Stimulated activated CD8-positive, alpha-beta memory T cell treated with anti-CD3 and anti-CD28 coated beads, Interleukin-4, amount 100 ng/mL, for 4 hours (primary cell): ENCODE results near the gene DNAJC2.
A peak's percentile ranks its signal among the peaks of the same experiment; 100 is the strongest.

Experiments
- DNase-seq, 2 donors: peaks; one replicate each; pipeline ENCODE4 v3.0.0-alpha.2; 2020; ENCODE audit warnings: low read depth in 2 of 2, low spot score in 1 of 2

Gene DNAJC2

DNA sequence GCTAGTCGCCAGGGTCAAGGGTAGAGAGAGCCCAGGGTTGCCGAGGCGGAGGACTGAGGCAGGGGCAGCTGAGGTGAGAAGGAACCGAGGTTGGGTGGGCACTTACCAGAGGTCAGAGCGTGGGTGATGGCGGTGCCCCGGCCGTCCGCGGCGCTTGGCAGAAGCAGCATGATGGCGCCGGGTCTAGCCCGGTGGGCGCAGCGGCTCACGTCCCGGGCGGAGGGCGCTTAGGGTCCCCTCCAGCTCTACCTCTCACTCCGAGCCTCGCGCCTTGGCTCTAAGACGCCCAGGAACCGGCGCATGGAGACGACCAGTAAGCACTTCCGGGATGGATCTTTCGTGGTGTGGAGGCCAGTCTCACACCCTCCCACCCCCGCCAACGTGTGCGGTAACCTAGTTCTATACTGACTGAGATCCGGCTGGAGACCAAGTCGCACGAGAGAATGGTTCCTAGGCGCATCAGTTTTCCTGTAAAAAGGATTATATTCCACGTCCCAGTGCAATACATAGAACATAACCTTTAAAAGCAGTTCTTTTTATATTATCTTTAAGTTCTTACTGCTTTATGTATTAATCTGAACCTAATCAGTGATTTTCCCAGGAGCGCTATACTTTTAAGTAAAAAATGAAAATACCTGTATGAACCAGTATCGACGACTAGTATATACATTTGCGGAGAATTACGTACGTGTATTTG lies at the start of gene DNAJC2:
Gene DNAJC2 (minus strand): TSS at position 315 of the 697 bp plus-strand sequence. CDS start 145 bp downstream, at position 170.
- peak; percentile 69 to 79 for DNase-seq

DNA sequence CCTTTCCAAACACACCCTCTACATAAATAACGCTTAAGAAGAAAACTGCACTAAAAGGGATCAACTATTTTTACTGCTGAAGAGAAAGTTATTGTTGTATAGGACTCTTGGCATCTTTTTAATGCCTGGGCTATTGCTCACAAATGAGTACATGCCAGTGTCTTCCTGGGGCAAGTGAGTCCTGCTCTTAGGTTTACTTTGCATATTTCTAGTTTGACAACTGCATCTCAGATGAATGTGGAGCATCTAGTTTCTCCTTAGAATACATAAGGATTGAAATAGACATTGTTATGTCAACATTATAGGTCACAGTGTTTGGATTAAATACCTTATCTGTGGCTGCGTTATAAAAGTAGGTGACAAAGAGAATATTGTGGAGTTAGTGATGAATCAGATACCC lies 47.4 kb upstream of the DNAJC2 start:
- no peak for DNase-seq

- no peak for DNase-seq
Measured at GRCh38 chr7:103391150-103391549, 46.6 kb upstream of the DNAJC2 start.

- no peak for DNase-seq
Measured at GRCh38 chr7:103389263-103389662, 44.7 kb upstream of the DNAJC2 start.

GRCh38 chr7:103388469-103389140 lies 44.0 kb upstream of the DNAJC2 start:
- no peak for DNase-seq

DNA sequence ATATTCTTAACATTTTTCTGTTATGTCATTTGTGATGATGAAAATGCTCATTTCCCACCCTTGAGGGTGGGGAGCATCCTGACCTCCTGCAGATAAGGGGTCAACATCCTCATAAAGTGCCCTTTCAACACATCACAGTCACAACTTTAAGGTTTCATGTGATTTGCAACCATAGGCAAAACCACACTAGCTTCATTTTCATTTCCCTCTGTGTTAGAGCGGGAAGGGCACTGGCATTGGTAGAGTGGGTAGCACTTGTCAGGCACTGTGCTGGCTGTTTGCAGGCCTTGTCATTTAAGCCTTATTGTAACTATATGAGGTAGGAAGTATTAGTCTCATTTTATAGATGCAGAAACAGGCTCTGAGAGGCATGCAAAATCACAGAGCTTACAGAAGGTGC lies 42.7 kb upstream of the DNAJC2 start:
- DNase-seq = no peak

DNA sequence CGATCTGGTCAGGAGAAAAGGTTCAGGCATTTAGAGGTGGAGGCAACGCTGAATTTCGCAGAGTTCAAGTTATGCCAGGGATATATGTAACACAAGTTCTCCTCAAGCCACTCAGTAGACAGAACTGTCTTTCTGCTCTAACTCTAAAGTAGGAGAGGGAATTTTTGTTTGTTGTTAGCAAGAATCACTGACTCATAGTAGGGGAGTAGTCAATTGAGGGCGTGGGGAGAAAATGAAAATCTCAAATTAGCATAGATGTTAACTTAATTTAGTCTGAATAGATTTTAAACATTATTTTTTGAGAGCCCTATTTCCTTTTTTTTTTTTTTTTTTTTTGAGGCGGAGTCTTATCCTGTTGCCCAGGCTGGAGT lies 37.5 kb upstream of the DNAJC2 start:
- no peak for DNase-seq

DNA sequence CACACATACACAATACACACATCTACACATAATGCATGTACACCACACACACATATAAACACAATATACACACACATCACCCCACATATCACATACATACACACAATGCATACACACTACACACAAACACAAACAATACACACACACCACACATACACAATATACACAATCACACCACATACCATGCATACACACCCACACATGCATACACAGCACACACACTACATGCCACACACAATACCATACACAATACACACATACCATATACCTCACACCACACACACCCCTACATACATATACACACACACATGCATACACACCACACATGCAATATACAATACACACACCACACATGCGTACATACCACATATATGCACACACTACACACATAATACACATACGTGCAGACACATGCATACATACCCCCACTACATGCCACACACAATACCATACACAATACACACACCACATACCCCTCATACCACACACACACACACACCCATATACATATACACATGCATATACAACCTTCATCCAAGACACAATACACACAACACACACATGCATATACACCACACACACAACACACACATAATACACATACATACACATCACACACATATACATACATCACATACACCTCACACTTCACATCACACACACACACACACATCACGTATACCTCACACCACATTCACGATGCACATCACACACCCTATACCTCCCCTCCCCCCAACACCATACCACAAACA lies 36.9 kb upstream of the DNAJC2 start:
- DNase-seq = no peak

GRCh38 chr7:103380395-103381191 lies 36.0 kb upstream of the DNAJC2 start:
- DNase-seq = no peak

GRCh38 chr7:103379270-103379975 lies 34.9 kb upstream of the DNAJC2 start:
- no peak for DNase-seq

DNA sequence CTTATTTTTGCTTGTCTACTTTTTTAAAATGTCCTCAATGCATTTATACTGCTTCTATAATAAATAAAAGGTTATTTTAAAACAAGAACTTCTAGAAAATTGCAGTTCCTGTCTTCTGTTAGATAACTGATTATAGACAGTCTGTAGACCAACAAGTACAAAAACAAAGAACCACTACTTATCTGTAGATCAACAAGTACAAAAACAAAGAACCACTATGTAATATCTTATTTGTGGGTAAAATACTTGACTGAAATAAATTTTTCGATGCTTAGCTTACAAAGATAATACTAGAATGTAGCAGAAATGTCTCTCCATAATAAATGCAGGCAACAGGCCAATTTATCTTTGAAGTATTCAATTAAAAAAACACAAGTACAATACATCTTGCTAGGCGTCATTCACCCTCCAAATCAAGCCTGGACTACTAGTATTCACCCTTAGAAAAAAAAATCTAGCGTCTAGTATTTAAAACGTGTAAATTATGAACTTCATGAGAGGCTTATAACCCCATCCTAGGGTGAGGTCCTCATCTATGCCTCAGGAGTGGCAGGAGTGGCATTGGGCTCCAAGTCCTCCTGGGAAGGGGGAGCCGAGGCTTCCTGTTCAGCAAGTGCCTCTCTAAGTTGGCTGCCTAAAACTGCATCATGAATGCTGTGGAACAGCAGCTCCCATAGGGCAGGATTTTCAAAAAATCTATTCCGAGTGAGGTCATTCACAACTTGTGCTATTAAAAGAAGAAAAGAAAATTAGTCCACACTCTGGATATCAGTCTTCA lies 29.5 kb upstream of the DNAJC2 start:
- DNase-seq = no peak

GRCh38 chr7:103369432-103369831 lies 24.9 kb upstream of the DNAJC2 start:
- no peak for DNase-seq

DNA sequence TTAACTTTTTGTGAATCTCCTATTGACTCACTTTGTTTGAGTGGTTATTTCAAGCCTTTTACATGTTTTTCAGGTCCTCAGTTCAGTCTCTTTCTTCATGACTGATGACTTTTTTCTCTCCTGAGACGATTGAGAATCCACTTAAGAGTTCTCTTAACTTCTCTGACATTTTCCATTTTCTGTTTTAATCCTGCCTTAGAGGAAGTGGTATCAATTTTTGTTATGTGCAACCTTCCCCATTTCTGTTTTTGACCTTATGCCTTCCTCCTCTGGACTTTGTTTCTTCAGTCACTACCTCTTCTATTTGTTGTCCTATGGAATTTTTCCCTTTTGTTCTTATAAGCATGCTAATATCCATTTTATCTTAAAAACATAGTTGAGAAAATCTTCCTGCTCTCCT lies 5.2 kb upstream of the DNAJC2 start:
- no peak for DNase-seq

DNA sequence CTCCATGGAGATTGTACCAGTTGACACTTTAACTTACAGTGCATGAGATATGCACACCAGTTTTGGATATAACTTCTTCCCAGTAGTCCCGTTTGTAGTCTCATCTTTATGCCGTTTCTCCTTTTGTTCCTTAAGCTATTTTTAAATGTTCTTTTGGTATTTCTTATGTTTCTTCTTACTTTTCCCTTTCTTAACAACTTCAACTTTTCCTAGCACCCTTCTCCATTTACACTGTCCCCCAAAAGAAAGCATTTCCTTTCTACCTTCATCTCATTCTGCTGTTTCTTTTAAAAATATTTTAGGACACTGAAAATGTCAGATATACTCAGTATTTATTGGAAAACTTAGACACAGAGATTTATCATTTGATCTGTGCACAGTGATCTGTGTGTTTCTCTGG lies 4.4 kb upstream of the DNAJC2 start:
- no peak for DNase-seq

GRCh38 chr7:103348452-103348851 lies 3.9 kb upstream of the DNAJC2 start:
- no peak for DNase-seq

GRCh38 chr7:103347507-103348267 lies 3.1 kb upstream of the DNAJC2 start, which contains the start of gene PSMC2:
TSS of gene PSMC2 (plus strand) at chr7:103347643. CDS start at chr7:103347712, 69 bp downstream.
- peak; percentile 63 to 66 for DNase-seq

DNA sequence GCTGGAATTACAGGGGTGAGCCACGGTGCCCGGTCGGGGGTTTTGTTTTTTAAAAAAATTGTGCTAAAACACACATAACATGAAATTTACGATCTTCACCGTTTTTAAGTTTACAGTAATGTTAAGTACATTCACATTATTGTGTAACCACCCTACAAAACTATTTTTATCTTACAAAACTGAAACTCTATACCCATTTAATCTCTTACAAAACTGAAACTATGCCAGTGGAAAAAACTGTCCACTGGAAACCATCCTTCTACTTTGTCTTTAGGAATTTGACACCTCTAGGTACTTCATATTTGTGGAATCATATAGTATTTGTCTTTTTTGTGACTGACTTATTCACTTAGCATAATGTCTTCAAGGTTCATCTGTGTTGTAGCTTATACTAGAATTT lies 1.8 kb upstream of the DNAJC2 start:
- DNase-seq = no peak

DNA sequence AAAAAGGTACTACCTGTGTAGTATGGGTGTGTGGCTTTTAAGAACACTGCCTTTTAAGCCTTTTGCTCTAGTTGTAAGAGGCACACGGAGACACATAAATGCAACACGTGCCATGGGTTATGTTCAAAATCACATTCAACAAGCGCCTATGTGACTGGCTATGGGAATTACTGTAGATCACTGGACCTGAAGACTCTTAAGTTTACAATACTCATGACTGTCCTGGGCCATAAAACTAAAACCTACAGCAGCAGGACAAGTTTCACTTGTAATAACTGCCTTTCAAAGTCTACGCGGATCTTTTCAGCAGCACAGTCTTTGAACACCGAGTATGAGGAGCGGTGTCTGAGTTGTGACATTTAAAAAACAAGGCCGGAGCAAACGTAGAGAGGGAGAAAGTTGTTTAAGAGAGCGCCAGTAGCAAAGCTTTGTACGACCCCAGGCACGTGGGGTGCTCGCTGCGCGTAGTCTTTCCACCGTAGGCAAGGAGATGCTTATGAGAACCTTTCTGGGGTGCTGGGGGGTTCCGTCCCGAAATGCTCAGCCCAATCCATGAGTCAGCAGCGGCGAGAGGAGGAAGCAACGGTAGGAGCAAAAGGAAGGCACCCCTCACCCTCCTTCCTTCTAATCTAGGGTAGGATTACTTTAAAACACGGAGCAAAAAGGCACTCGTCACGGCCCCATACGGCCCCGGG lies 662 bp downstream of the DNAJC2 start:
- peak; percentile 9 to 29 for DNase-seq

- DNase-seq = no peak
Measured at GRCh38 chr7:103343332-103343731, 1.2 kb downstream of the DNAJC2 start.
